K562 (cell line): ENCODE results near the gene SMIM15. TPM values are rescaled to one million over a fixed set of nuclear protein-coding genes. Genes with fewer than 3 reads are reported as not detected.
"Not testable (repeated sequence)": the region's sequence is repeated elsewhere in the genome, so short reads cannot be mapped to it uniquely, and the experiment has no call there.

Experiments
- ATAC-seq: fragments of 200-7000 bp; cut with Tn5 transposase; 3 replicates; pipeline ENCODE4 v1.9.1; 2020; ENCODE audit warnings: moderate library complexity
- BruUV-seq: library from RNA; stranded (reverse); fragments of 400-500 nt; replicated peaks from 2 replicates; lab custom pipeline; 2021; lab: Mats Ljungman, UMichigan
- CTCF ChIA-PET: fragments of 300-600 bp; formaldehyde crosslinking; extraction: SDS; loops from one replicate; lab custom pipeline; 2021; ENCODE audit warnings: low intra/inter-chr PET ratio; lab: Yijun Ruan, JAX
- POLR2A ChIA-PET: fragments of 300-600, 350-650 bp; sonication (Branson Sonifier 250); formaldehyde crosslinking; extraction: SDS; loops from one replicate; lab custom pipeline; 2021; ENCODE audit warnings: antibody characterized with exemption, inconsistent platforms; lab: Yijun Ruan, JAX
- DNase-seq, 4 experiments: peaks; one replicate each; pipeline versions ENCODE4 v3.0.0 to v3.0.0-alpha.2; 2011 to 2018; ENCODE audit warnings: low spot score in 3 of 4, mixed read lengths in 3 of 4; ENCODE audit errors: extremely low read depth in 1 of 4
- FAIRE-seq: peaks from 2 replicates; lab custom pipeline; 2011; peaks lifted over from hg19 to GRCh38; lab: Jason Lieb, UNC
- H2AFZ ChIP-seq: 2 replicates; pipeline ENCODE4 v1.6.0; 2011; ENCODE audit warnings: low read depth, low read length, control low read depth, inconsistent platforms
- H3K27ac ChIP-seq: fragments of 200-600 bp; 3 replicates; pipeline ENCODE4 v1.8.0; 2011; ENCODE audit warnings: low read depth, mild to moderate bottlenecking, control low read depth, inconsistent platforms, low read length, moderate library complexity, mixed read lengths; ENCODE audit errors: extremely low read depth
- H3K27me3 ChIP-seq, 2 experiments: fragments of 300-600 bp in 1 of 2; 2 replicates in 1 of 2; 3 replicates in 1 of 2; pipeline versions ENCODE4 v1.6.0 to v1.8.0; 2011; ENCODE audit warnings: inconsistent platforms in 2 of 2, low read length in 2 of 2, mild to moderate bottlenecking in 1 of 2, mixed read lengths in 1 of 2, moderate library complexity in 1 of 2; ENCODE audit not compliant: control insufficient read depth in 2 of 2, insufficient read depth in 2 of 2
- H3K36me3 ChIP-seq: fragments of 300-600 bp; 3 replicates; pipeline ENCODE4 v1.8.0; 2011; ENCODE audit warnings: mild to moderate bottlenecking, low read length, inconsistent platforms; ENCODE audit not compliant: control insufficient read depth, insufficient read depth
- H3K4me1 ChIP-seq, 2 experiments: fragments of 200-600 bp in 1 of 2; replicated peaks in 1 of 2; 2 replicates in 1 of 2; 3 replicates in 1 of 2; pipeline versions ENCODE4 v1.5.1 to v1.8.0; 2011; ENCODE audit warnings: inconsistent platforms in 2 of 2, low read length in 2 of 2, mild to moderate bottlenecking in 1 of 2, mixed read lengths in 1 of 2, moderate library complexity in 1 of 2; ENCODE audit not compliant: control insufficient read depth in 2 of 2, insufficient read depth in 2 of 2
- H3K4me2 ChIP-seq: 2 replicates; pipeline ENCODE4 v1.6.1; 2011; ENCODE audit warnings: low read length, control low read depth, inconsistent platforms, mixed read lengths; ENCODE audit not compliant: insufficient read depth
- H3K4me3 ChIP-seq: fragments of 200-600 bp; sonication (generic), shearing (Covaris generic); 2 replicates; pipeline ENCODE4 v1.5.1; 2016; ENCODE audit warnings: control low read depth, inconsistent platforms
- H3K79me2 ChIP-seq: fragments of 200-600 bp; 3 replicates; pipeline ENCODE4 v1.8.0; 2011; ENCODE audit warnings: low read length, inconsistent platforms; ENCODE audit not compliant: control insufficient read depth, insufficient read depth
- H3K9ac ChIP-seq, 2 experiments: 2 replicates each; pipeline versions ENCODE4 v1.6.0 to v1.6.1; 2011; ENCODE audit warnings: low read depth in 2 of 2, low read length in 2 of 2, control low read depth in 1 of 2, inconsistent platforms in 1 of 2, mild to moderate bottlenecking in 1 of 2, mixed read lengths in 1 of 2; ENCODE audit not compliant: insufficient read depth in 1 of 2
- H3K9me1 ChIP-seq: one replicate; pipeline ENCODE4 v1.6.0; 2011; ENCODE audit warnings: inconsistent platforms, mild to moderate bottlenecking, low read length, moderate library complexity; ENCODE audit not compliant: control insufficient read depth, insufficient read depth
- H3K9me3 ChIP-seq: replicated peaks from 2 replicates; pipeline ENCODE4 v1.5.1; 2011; ENCODE audit warnings: low read depth, low read length, inconsistent platforms; ENCODE audit not compliant: control insufficient read depth, insufficient read depth
- H4K20me1 ChIP-seq: replicated peaks from 2 replicates; pipeline ENCODE4 v1.6.1; 2011; ENCODE audit warnings: low read length, inconsistent platforms, mixed read lengths; ENCODE audit not compliant: control insufficient read depth, insufficient read depth
- FOXP1 ChIP-seq: sonication (generic); formaldehyde crosslinking; IDR thresholded peaks from 2 replicates; pipeline ENCODE4 v1.8.0; 2022; ENCODE audit warnings: mild to moderate bottlenecking, missing genetic modification reagents
- MBD2 ChIP-seq: sonication (generic); IDR thresholded peaks from 2 replicates; pipeline ENCODE4 v1.6.1; 2016; ENCODE audit warnings: low read depth, borderline replicate concordance
- PTTG1 ChIP-seq: fragments of 450-650 bp; IDR thresholded peaks from 2 replicates; pipeline ENCODE4 v1.6.1; 2016; ENCODE audit warnings: low read depth, mild to moderate bottlenecking, missing genetic modification characterization, missing compliant biosample characterization
- THRAP3 ChIP-seq: fragments of 450-650 bp; IDR thresholded peaks from 2 replicates; pipeline ENCODE4 v1.6.1; 2016; ENCODE audit warnings: mild to moderate bottlenecking, inconsistent platforms, borderline replicate concordance
- WGBS: fragments of 100-300 bp; shearing (Covaris generic); methylation state at CpG from one replicate; pipeline ENCODE4 v1.1.6; 2016; ENCODE audit warnings: low coverage, mixed read lengths; ENCODE audit not compliant: insufficient coverage; ENCODE audit errors: missing lambda C conversion rate; 5-methylcytosine and 5-hydroxymethylcytosine counted together
- in situ Hi-C: fragments of 300-500 bp; cut with MboI; formaldehyde crosslinking; loops from 4 replicates; pipeline ENCODE4 v1.15.0; 2018; ENCODE audit warnings: inconsistent platforms, mixed read lengths
- intact Hi-C: fragments of 100-400 bp; cut with micrococcal nuclease; formaldehyde crosslinking; loops from 2 replicates; pipeline ENCODE4 v1.14.2; 2022
- polyA plus RNA-seq, 8 experiments: library from polyadenylated mRNA; depleted of rRNA in 4 of 8; stranded (reverse) in 5 of 8; unstranded in 3 of 8; fragments of >200 nt; fragmentation: Nextera tagmentation in 2 of 8; fragmentation: Illumina TruSeq in 1 of 8; extraction: Ambion mirVana in 2 of 8; extraction: Trizol in 1 of 8; gene quantifications; 2 replicates each; pipeline versions ENCODE4 v1.2.1 to v1.2.3, GENCODE V29; 2011 to 2014; ENCODE audit warnings: inconsistent platforms in 1 of 8, missing spikeins in 1 of 8
- total RNA-seq, 7 experiments: library from RNA; depleted of rRNA in 6 of 7; stranded (reverse); fragments of >200 nt in 6 of 7; fragmentation: Illumina TruSeq in 2 of 7; extraction: Trizol in 2 of 7; gene quantifications; 2 replicates each; pipeline versions ENCODE4 v1.2.1 to v1.2.3, GENCODE V29; 2011 to 2021; ENCODE audit warnings: low replicate concordance in 1 of 7
- TF ChIP-seq, protein P1 (sequence below): fragments of 250-450 bp; sonication (Bioruptor Pico); IDR thresholded peaks from 2 replicates; pipeline ENCODE4 v1.5.0; 2020; ENCODE audit warnings: mild to moderate bottlenecking, borderline replicate concordance
- TF ChIP-seq, protein P2 (sequence below): fragments of 250-450 bp; sonication (Bioruptor Pico); IDR thresholded peaks from 2 replicates; pipeline ENCODE4 v1.5.1; 2021; ENCODE audit warnings: mild to moderate bottlenecking

Gene SMIM15
- total and polyA plus RNA-seq, 9 of the 15 experiments (the other 6 are each of a cell fraction or from before 2014, with no cell fraction given) = 16.6 to 124 (median 82.0) TPM

- TF ChIP-seq, protein P1, sequence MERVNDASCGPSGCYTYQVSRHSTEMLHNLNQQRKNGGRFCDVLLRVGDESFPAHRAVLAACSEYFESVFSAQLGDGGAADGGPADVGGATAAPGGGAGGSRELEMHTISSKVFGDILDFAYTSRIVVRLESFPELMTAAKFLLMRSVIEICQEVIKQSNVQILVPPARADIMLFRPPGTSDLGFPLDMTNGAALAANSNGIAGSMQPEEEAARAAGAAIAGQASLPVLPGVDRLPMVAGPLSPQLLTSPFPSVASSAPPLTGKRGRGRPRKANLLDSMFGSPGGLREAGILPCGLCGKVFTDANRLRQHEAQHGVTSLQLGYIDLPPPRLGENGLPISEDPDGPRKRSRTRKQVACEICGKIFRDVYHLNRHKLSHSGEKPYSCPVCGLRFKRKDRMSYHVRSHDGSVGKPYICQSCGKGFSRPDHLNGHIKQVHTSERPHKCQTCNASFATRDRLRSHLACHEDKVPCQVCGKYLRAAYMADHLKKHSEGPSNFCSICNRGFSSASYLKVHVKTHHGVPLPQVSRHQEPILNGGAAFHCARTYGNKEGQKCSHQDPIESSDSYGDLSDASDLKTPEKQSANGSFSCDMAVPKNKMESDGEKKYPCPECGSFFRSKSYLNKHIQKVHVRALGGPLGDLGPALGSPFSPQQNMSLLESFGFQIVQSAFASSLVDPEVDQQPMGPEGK (CRISPR knock-in tag) = no peak
- no peak for TF ChIP-seq MBD2
- TF ChIP-seq PTTG1 = no peak
- TF ChIP-seq FOXP1 (CRISPR knock-in tag) = no peak
These were observed 38.4 kb upstream of the SMIM15 start (continued) for GRCh38 chr5:61200582-61201155.

DNA sequence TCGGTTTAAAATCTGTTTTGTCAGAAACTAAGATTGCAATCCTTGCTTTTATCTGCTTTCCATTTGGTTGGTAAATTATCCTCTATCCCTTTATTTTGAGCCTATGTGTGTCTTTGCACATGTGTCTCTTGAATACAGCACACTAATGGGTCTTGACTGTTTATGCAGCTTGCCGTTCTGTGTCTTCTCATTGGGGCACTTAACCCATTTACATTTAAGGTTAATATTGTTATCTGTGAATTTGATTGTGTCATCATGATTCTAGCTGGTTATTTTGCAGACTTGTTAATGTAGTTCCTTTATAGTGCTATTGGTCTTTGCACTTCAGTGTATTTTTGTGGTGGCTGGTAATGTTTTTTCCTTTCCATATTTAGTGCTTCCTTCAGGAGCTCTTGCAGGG lies 36.3 kb upstream of the SMIM15 start:
- TF ChIP-seq THRAP3 = no peak
- TF ChIP-seq, protein P2, sequence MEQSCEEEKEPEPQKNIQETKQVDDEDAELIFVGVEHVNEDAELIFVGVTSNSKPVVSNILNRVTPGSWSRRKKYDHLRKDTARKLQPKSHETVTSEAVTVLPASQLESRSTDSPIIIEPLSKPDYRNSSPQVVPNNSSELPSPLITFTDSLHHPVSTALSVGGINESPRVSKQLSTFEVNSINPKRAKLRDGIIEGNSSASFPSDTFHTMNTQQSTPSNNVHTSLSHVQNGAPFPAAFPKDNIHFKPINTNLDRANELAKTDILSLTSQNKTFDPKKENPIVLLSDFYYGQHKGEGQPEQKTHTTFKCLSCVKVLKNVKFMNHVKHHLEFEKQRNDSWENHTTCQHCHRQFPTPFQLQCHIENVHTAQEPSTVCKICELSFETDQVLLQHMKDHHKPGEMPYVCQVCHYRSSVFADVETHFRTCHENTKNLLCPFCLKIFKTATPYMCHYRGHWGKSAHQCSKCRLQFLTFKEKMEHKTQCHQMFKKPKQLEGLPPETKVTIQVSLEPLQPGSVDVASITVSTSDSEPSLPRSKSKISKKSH (CRISPR knock-in tag) = no peak
- TF ChIP-seq, all 486 proteins: peak for 0
- intact Hi-C loops (no loop called here), in situ Hi-C loops (no loop called here)
- ChIA-PET POLR2A (no interaction called here), CTCF (no interaction called here)
- Histone ChIP-seq H3K36me3 (no peaks in the 10 kb centered on the region), H3K4me2 (no peak overlapping the region), H3K27me3 (peaks cover 2 to 13% of the 10 kb centered on the region in 2 experiments; a peak in 3 of 5 replicates), H3K9ac (no peak overlapping the region), H2AFZ (no peak overlapping the region), H3K9me1 (no peaks in the 10 kb centered on the region), H3K27ac (no peak overlapping the region), H3K9me3 (no peaks in the 10 kb centered on the region), H3K4me1 (no peaks in the 10 kb centered on the region), H3K4me3 (no peak overlapping the region), H4K20me1 (no peaks in the 10 kb centered on the region), H3K79me2 (no peaks in the 10 kb centered on the region)
- 3% methylated on average over 2 of the region's 2 CpGs for WGBS
- no peak for DNase-seq
- FAIRE-seq = no peak
- no peak for ATAC-seq
- no TSS peak for BruUV-seq

- H3K36me3 ChIP-seq, DNase-seq, ATAC-seq, H3K9me1 ChIP-seq, in situ Hi-C loops, H2AFZ ChIP-seq, H3K79me2 ChIP-seq, H4K20me1 ChIP-seq, H3K27me3 ChIP-seq, H3K4me3 ChIP-seq, BruUV-seq, intact Hi-C loops, H3K4me2 ChIP-seq, CTCF ChIA-PET, H3K4me1 ChIP-seq, FAIRE-seq, H3K9me3 ChIP-seq, H3K27ac ChIP-seq, H3K9ac ChIP-seq, POLR2A ChIA-PET: not testable (repeated sequence)
- 0% methylated on average over 2 of the region's 2 CpGs for WGBS
These were observed 25.6 kb upstream of the SMIM15 start for GRCh38 chr5:61187826-61188225.
